SK-N-SH (cell line): ENCODE data around the gene WDR46. TPM values are rescaled to one million over a fixed set of nuclear protein-coding genes. Genes with fewer than 3 reads are reported as not detected.

Experiments
- CTCF ChIA-PET: fragments of 300-600, 350-600 bp; formaldehyde crosslinking; extraction: SDS; loops from one replicate; lab custom pipeline; 2021; lab: Yijun Ruan, JAX
- POLR2A ChIA-PET: fragments of 350-600 bp; sonication (Branson Sonifier 250); formaldehyde crosslinking; extraction: SDS; loops from one replicate; lab custom pipeline; 2020; ENCODE audit warnings: antibody characterized with exemption, inconsistent platforms; lab: Yijun Ruan, JAX
- DNase-seq: peaks from one replicate; pipeline ENCODE4 v3.0.0; 2012
- H2AFZ ChIP-seq: fragments of 200-600 bp; sonication (generic); 2 replicates; pipeline ENCODE4 v1.8.1; 2016; ENCODE audit warnings: antibody characterized with exemption, mild to moderate bottlenecking, low read depth
- H3F3A ChIP-seq: fragments of 200-600 bp; sonication (generic); replicated peaks from 2 replicates; pipeline ENCODE3; 2016; ENCODE audit warnings: antibody characterized with exemption, mild to moderate bottlenecking; ENCODE audit not compliant: insufficient read depth
- H3K27ac ChIP-seq, 2 experiments: fragments of 200-500 bp in 1 of 2; fragments of 200-600 bp in 1 of 2; sonication (Bioruptor generic) in 1 of 2; sonication (generic), shearing (Covaris generic) in 1 of 2; 2 replicates each; pipeline versions ENCODE4 v1.5.1 to v1.6.1; 2014 to 2016; ENCODE audit warnings: low read depth in 2 of 2, inconsistent platforms in 1 of 2, low read length in 1 of 2, mild to moderate bottlenecking in 1 of 2, mixed read lengths in 1 of 2
- H3K27me3 ChIP-seq: fragments of 200-600 bp; sonication (generic), shearing (Covaris generic); 2 replicates; pipeline ENCODE4 v1.6.1; 2016; ENCODE audit warnings: mixed run types; ENCODE audit not compliant: insufficient read depth
- H3K36me3 ChIP-seq, 2 experiments: fragments of 200-500 bp in 1 of 2; fragments of 200-600 bp in 1 of 2; sonication (Bioruptor generic) in 1 of 2; sonication (generic) in 1 of 2; replicated peaks in 1 of 2; 2 replicates each; pipeline versions ENCODE3 to v1.5.1; 2014 to 2016; ENCODE audit warnings: low read length in 1 of 2, mild to moderate bottlenecking in 1 of 2; ENCODE audit not compliant: insufficient read depth in 2 of 2, control insufficient read depth in 1 of 2
- H3K4me1 ChIP-seq, 2 experiments: fragments of 200-500 bp in 1 of 2; fragments of 200-600 bp in 1 of 2; sonication (Bioruptor generic) in 1 of 2; sonication (generic), shearing (Covaris generic) in 1 of 2; 2 replicates each; pipeline versions ENCODE4 v1.5.1 to v1.6.1; 2014 to 2016; ENCODE audit warnings: low read depth in 1 of 2, low read length in 1 of 2, mixed run types in 1 of 2; ENCODE audit not compliant: insufficient read depth in 2 of 2, control insufficient read depth in 1 of 2
- H3K4me2 ChIP-seq: fragments of 200-600 bp; sonication (generic), shearing (Covaris generic); 2 replicates; pipeline ENCODE4 v1.6.1; 2017; ENCODE audit warnings: mixed run types
- H3K4me3 ChIP-seq, 2 experiments: fragments of 200-500 bp in 1 of 2; fragments of 200-600 bp in 1 of 2; sonication (Bioruptor generic) in 1 of 2; sonication (generic), shearing (Covaris generic) in 1 of 2; 2 replicates each; pipeline versions ENCODE4 v1.5.1 to v1.8.1; 2014 to 2016; ENCODE audit warnings: low read depth in 2 of 2, inconsistent platforms in 1 of 2, low read length in 1 of 2, mild to moderate bottlenecking in 1 of 2, mixed read lengths in 1 of 2, moderate library complexity in 1 of 2
- H3K79me2 ChIP-seq: fragments of 200-600 bp; sonication (generic); 2 replicates; pipeline ENCODE4 v1.8.1; 2017; ENCODE audit warnings: mild to moderate bottlenecking; ENCODE audit not compliant: insufficient read depth
- H3K9ac ChIP-seq: fragments of 200-600 bp; sonication (generic); 2 replicates; pipeline ENCODE4 v1.6.1; 2017; ENCODE audit warnings: mixed run types
- H3K9me2 ChIP-seq: fragments of 200-600 bp; sonication (generic); 2 replicates; pipeline ENCODE4 v1.6.1; 2017; ENCODE audit warnings: mixed run types
- H3K9me3 ChIP-seq: fragments of 200-600 bp; sonication (generic); 2 replicates; pipeline ENCODE4 v1.6.1; 2017; ENCODE audit warnings: mixed run types, mild to moderate bottlenecking, moderate library complexity
- H4K20me1 ChIP-seq: fragments of 200-600 bp; sonication (generic); 2 replicates; pipeline ENCODE4 v1.6.1; 2017; ENCODE audit warnings: mild to moderate bottlenecking, mixed run types; ENCODE audit not compliant: insufficient read depth
- ELF1 ChIP-seq: IDR thresholded peaks from 2 replicates; pipeline ENCODE4 v1.4.0; 2012
- EP300 ChIP-seq, 2 experiments: IDR thresholded peaks; 2 replicates each; pipeline versions ENCODE4 v1.4.0 to v1.6.1; 2012; ENCODE audit warnings: borderline replicate concordance in 1 of 2, low read depth in 1 of 2, low read length in 1 of 2
- GABPA ChIP-seq: IDR thresholded peaks from 2 replicates; pipeline ENCODE4 v1.4.0; 2012; ENCODE audit warnings: low read depth, mild to moderate bottlenecking
- JUND ChIP-seq: IDR thresholded peaks from 2 replicates; pipeline ENCODE4 v1.4.0; 2012
- NFIC ChIP-seq: IDR thresholded peaks from 2 replicates; pipeline ENCODE4 v1.4.0; 2012; ENCODE audit warnings: borderline replicate concordance
- RAD21 ChIP-seq: IDR thresholded peaks from 2 replicates; pipeline ENCODE4 v1.6.1; 2012; ENCODE audit warnings: mild to moderate bottlenecking, low read length
- RFX5 ChIP-seq: IDR thresholded peaks from 2 replicates; pipeline ENCODE4 v1.6.1; 2012; ENCODE audit warnings: mild to moderate bottlenecking, improper control_type of control experiment, low read length
- RXRA ChIP-seq: IDR thresholded peaks from 2 replicates; pipeline ENCODE4 v1.4.0; 2012; ENCODE audit warnings: low read depth, mild to moderate bottlenecking, borderline replicate concordance
- SIN3A ChIP-seq: IDR thresholded peaks from 2 replicates; pipeline ENCODE4 v1.6.1; 2012; ENCODE audit warnings: low read depth, mild to moderate bottlenecking, low read length, moderate library complexity, borderline replicate concordance
- WGBS: methylation state at CpG from one replicate; pipeline ENCODE4 v1.1.6; 2017; ENCODE audit warnings: low lambda C conversion rate; 5-methylcytosine and 5-hydroxymethylcytosine counted together
- polyA plus RNA-seq, 3 experiments: library from polyadenylated mRNA; depleted of rRNA; stranded (reverse); fragments of >200 nt; gene quantifications; 2 replicates each; pipeline ENCODE4 v1.2.3, GENCODE V29; 2012
- TF ChIP-seq, protein P1 (sequence below): IDR thresholded peaks from 2 replicates; pipeline ENCODE4 v1.4.0; 2012; ENCODE audit warnings: low read depth, borderline replicate concordance
- TF ChIP-seq, protein P2 (sequence below): fragments of 200-600 bp; sonication (generic); IDR thresholded peaks from 2 replicates; pipeline ENCODE4 v1.6.1; 2017; ENCODE audit warnings: antibody characterized with exemption, mild to moderate bottlenecking, moderate library complexity
- TF ChIP-seq, protein P3 (sequence below): fragments of 150-350 bp; IDR thresholded peaks from 2 replicates; pipeline ENCODE4 v1.6.1; 2017; ENCODE audit warnings: antibody characterized with exemption, low read length, low read depth, borderline replicate concordance
- TF ChIP-seq, protein P4 (sequence below): fragments of 150-350 bp; IDR thresholded peaks from 2 replicates; pipeline ENCODE4 v1.6.1; 2016; ENCODE audit warnings: mild to moderate bottlenecking, low read depth, low read length

WDR46 gene
- polyA plus RNA-seq, 1 of the 3 experiments (the other 2 are of a cell fraction) = 153 TPM

DNA sequence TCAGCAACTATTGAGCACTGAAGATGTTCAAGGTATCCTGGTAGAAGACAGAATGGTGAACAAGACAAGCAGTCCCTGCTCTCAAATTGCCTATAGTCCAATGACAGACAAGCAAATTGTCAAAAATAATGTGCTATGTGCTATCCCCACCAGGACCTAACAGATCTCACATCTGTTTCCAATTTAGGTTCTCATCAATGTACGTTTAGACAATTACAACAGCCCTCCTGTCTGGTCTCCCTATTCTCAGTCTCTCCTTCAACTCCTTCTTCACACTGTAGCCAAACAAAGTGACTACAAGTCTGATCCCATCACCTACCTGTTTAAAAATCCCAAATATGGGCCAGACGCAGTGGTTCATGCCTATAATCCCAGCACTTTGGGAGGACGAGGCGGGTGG, 17.3 kb upstream of the WDR46 start:
- H3K27me3 ChIP-seq = no peaks in the 10 kb centered on the region
- no peak overlapping the region for H3K9ac ChIP-seq
- peaks cover 92% of the 10 kb centered on the region for H3K79me2 ChIP-seq
- CTCF ChIA-PET = interaction anchor here (0.7 kb wide), 1 partner anchor 112 kb away, joined by 3 read pairs; no protein-coding TSS in a partner anchor
- peak; percentile 50 for DNase-seq
- peaks cover 13 to 44% of the 10 kb centered on the region in 2 experiments for H3K36me3 ChIP-seq
- WGBS = 83% methylated on average over 4 of the region's 4 CpGs
- no peaks in the 10 kb centered on the region for H3K9me2 ChIP-seq
- H4K20me1 ChIP-seq = 0 out of 2 replicates have a peak, but pooled peaks cover 3% of the 10 kb centered on the region
- H3F3A ChIP-seq = peaks cover under 1% of the 10 kb centered on the region
- no peak overlapping the region for H3K4me3 ChIP-seq
- POLR2A ChIA-PET = interaction anchor here (0.7 kb wide), 1 partner anchor 63 kb away, joined by 3 read pairs; no protein-coding TSS in a partner anchor
- no peak for TF ChIP-seq RFX5
- TF ChIP-seq JUND = no peak
- no peak for TF ChIP-seq SIN3A
- TF ChIP-seq RAD21 = no peak
- no peak for TF ChIP-seq GABPA
- no peak for TF ChIP-seq NFIC
- TF ChIP-seq, protein P1, sequence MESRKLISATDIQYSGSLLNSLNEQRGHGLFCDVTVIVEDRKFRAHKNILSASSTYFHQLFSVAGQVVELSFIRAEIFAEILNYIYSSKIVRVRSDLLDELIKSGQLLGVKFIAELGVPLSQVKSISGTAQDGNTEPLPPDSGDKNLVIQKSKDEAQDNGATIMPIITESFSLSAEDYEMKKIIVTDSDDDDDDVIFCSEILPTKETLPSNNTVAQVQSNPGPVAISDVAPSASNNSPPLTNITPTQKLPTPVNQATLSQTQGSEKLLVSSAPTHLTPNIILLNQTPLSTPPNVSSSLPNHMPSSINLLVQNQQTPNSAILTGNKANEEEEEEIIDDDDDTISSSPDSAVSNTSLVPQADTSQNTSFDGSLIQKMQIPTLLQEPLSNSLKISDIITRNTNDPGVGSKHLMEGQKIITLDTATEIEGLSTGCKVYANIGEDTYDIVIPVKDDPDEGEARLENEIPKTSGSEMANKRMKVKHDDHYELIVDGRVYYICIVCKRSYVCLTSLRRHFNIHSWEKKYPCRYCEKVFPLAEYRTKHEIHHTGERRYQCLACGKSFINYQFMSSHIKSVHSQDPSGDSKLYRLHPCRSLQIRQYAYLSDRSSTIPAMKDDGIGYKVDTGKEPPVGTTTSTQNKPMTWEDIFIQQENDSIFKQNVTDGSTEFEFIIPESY = no peak
- TF ChIP-seq ELF1 = no peak
- TF ChIP-seq, protein P2, sequence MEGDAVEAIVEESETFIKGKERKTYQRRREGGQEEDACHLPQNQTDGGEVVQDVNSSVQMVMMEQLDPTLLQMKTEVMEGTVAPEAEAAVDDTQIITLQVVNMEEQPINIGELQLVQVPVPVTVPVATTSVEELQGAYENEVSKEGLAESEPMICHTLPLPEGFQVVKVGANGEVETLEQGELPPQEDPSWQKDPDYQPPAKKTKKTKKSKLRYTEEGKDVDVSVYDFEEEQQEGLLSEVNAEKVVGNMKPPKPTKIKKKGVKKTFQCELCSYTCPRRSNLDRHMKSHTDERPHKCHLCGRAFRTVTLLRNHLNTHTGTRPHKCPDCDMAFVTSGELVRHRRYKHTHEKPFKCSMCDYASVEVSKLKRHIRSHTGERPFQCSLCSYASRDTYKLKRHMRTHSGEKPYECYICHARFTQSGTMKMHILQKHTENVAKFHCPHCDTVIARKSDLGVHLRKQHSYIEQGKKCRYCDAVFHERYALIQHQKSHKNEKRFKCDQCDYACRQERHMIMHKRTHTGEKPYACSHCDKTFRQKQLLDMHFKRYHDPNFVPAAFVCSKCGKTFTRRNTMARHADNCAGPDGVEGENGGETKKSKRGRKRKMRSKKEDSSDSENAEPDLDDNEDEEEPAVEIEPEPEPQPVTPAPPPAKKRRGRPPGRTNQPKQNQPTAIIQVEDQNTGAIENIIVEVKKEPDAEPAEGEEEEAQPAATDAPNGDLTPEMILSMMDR = no peak
- TF ChIP-seq, protein P3, sequence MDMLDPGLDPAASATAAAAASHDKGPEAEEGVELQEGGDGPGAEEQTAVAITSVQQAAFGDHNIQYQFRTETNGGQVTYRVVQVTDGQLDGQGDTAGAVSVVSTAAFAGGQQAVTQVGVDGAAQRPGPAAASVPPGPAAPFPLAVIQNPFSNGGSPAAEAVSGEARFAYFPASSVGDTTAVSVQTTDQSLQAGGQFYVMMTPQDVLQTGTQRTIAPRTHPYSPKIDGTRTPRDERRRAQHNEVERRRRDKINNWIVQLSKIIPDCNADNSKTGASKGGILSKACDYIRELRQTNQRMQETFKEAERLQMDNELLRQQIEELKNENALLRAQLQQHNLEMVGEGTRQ = no peak
- TF ChIP-seq, protein P4, sequence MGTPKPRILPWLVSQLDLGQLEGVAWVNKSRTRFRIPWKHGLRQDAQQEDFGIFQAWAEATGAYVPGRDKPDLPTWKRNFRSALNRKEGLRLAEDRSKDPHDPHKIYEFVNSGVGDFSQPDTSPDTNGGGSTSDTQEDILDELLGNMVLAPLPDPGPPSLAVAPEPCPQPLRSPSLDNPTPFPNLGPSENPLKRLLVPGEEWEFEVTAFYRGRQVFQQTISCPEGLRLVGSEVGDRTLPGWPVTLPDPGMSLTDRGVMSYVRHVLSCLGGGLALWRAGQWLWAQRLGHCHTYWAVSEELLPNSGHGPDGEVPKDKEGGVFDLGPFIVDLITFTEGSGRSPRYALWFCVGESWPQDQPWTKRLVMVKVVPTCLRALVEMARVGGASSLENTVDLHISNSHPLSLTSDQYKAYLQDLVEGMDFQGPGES = no peak
- TF ChIP-seq RXRA = no peak
- TF ChIP-seq EP300 (IDR thresholded peaks at IDR 0.05; ENCODE audit: borderline replicate concordance in 1 of 2, low read depth in 1 of 2, low read length in 1 of 2) = no peak
- no peak overlapping the region for H3K4me2 ChIP-seq
- H3K27ac ChIP-seq = no peak overlapping the region; a peak in 1 of 4 replicates
- H3K9me3 ChIP-seq = no peaks in the 10 kb centered on the region
- no peak overlapping the region for H2AFZ ChIP-seq
- peaks cover 0 to 2% of the 10 kb centered on the region in 2 experiments; a peak in 1 of 4 replicates for H3K4me1 ChIP-seq
